BE2C (cell line): ENCODE measurements around the gene EEPD1.

ENCODE experiments used
- DNase-seq: peaks from one replicate; pipeline ENCODE4 v3.0.0-alpha.2; 2020
- H3K27me3 ChIP-seq: fragments of 250-450 bp; sonication (Bioruptor Pico); 2 replicates; pipeline ENCODE4 v1.5.1; 2020; ENCODE audit warnings: mild to moderate bottlenecking
- H3K36me3 ChIP-seq: fragments of 250-450 bp; sonication (Bioruptor Pico); 2 replicates; pipeline ENCODE4 v1.5.1; 2020; ENCODE audit warnings: mild to moderate bottlenecking
- H3K4me1 ChIP-seq: fragments of 250-450 bp; sonication (Bioruptor Pico); 2 replicates; pipeline ENCODE4 v1.5.1; 2020
- H3K4me3 ChIP-seq: 2 replicates; pipeline ENCODE4 v1.5.1; 2011; ENCODE audit warnings: low read depth, low read length
- H3K9me3 ChIP-seq: fragments of 250-450 bp; sonication (Bioruptor Pico); 2 replicates; pipeline ENCODE4 v1.5.1; 2020
- TF ChIP-seq, protein P1 (sequence below): IDR thresholded peaks from 2 replicates; pipeline ENCODE4 v1.5.1; 2012; ENCODE audit warnings: mild to moderate bottlenecking, low read depth, low read length

Gene EEPD1

DNA sequence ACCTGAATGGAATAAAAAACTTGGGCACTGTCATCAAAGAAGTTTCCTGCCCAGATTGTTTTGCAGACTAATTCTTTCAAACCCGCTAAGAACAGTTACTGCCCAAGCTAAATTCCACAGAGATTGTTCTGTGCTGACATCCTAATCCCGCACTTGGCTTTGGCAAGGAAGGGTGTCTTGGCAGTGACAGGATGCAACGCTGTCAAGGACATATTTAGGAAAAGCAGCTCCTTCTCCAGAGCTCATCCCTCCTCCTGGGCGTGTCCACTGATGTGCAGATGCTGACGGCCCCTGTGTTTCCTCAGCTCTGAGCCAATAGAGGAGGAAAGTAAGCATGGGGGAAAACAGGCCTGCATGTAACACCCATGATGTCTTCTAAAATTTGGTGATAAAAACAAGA is 74.2 kb downstream of the EEPD1 start:
- no peaks in the 10 kb centered on the region for H3K27me3 ChIP-seq
- no peaks in the 10 kb centered on the region for H3K9me3 ChIP-seq

DNA sequence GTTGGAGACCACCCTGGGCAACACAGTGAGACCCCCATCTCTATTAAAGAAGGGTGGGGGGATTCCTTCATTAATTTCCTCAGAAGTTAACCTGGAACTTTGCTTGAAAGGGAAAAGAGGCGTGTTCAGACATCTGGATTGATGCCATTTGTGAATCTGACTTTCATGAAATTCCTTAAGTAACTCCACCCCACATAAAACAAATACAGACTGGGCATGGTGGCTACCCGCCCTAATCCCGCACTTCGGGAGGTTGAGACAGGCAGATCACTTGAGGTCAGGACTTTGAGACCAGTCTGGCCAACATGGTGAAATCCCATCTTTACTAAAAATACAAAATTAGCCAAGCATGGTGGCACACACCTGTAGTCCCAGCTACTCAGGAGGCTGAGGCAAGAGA is 75.0 kb downstream of the EEPD1 start:
- TF ChIP-seq, protein P1, sequence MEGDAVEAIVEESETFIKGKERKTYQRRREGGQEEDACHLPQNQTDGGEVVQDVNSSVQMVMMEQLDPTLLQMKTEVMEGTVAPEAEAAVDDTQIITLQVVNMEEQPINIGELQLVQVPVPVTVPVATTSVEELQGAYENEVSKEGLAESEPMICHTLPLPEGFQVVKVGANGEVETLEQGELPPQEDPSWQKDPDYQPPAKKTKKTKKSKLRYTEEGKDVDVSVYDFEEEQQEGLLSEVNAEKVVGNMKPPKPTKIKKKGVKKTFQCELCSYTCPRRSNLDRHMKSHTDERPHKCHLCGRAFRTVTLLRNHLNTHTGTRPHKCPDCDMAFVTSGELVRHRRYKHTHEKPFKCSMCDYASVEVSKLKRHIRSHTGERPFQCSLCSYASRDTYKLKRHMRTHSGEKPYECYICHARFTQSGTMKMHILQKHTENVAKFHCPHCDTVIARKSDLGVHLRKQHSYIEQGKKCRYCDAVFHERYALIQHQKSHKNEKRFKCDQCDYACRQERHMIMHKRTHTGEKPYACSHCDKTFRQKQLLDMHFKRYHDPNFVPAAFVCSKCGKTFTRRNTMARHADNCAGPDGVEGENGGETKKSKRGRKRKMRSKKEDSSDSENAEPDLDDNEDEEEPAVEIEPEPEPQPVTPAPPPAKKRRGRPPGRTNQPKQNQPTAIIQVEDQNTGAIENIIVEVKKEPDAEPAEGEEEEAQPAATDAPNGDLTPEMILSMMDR, result no peak
- Histone ChIP-seq H3K4me3 (no peak overlapping the region), H3K9me3 (no peaks in the 10 kb centered on the region), H3K27me3 (no peaks in the 10 kb centered on the region), H3K36me3 (no peaks in the 10 kb centered on the region), H3K4me1 (no peaks in the 10 kb centered on the region; the same call in 1 of the 2 replicates)
- no peak for DNase-seq

More for the DNA sequence above, 74.2 kb downstream of the EEPD1 start:
- no peaks in the 10 kb centered on the region for H3K36me3 ChIP-seq
- no peak overlapping the region for H3K4me3 ChIP-seq
- no peaks in the 10 kb centered on the region; the same call in 1 of the 2 replicates for H3K4me1 ChIP-seq
- no peak for DNase-seq
- TF ChIP-seq, protein P1, result no peak

DNA sequence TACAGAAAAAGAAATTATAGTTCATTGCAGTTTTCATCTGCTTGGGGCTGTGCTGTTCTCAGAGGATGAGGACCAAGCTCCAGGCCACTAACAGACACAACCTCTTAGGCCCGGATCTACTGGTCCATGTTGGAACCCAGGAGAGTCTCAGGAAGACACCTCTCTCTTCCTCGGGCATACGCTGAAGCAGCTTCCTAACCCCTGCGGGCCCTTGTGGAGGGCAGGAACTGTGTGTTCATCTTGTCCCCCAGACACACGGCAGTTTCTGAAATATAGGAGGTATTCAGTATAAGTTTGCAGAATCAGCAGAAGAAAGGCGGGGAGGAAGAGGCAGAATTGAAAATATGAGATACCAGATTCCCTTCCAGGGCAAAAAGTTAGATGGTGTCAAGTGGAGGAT is 78.4 kb downstream of the EEPD1 start:
- H3K36me3 ChIP-seq, result no peaks in the 10 kb centered on the region
- H3K9me3 ChIP-seq, result no peaks in the 10 kb centered on the region
- H3K27me3 ChIP-seq, result no peaks in the 10 kb centered on the region
- no peak for DNase-seq
- TF ChIP-seq, protein P1, result no peak
- no peaks in the 10 kb centered on the region for H3K4me1 ChIP-seq
- H3K4me3 ChIP-seq, result no peak overlapping the region

DNA sequence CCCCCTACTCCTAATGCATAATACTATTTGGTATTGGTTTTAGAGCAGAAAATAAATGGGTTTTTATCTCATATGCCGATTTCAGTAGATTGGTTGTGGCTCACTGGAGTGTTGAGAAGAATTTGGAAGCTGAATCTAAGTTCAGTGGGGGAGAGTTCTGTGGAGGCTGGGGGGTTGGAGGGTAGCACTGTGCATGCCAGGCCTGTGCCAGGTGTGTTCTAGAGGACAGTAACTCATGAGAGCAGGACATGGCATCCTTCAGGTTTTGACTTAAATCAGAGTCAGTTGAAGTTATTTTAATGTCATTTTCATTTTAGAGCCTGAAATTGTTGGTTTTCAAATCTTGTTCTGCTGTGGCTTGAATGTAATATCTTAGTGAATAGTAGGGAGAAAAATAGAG is 79.5 kb downstream of the EEPD1 start:
- TF ChIP-seq, protein P1, result no peak
- Histone ChIP-seq H3K9me3 (no peaks in the 10 kb centered on the region), H3K27me3 (no peaks in the 10 kb centered on the region), H3K4me1 (no peaks in the 10 kb centered on the region), H3K4me3 (no peak overlapping the region), H3K36me3 (no peaks in the 10 kb centered on the region)
- DNase-seq, result no peak

DNA sequence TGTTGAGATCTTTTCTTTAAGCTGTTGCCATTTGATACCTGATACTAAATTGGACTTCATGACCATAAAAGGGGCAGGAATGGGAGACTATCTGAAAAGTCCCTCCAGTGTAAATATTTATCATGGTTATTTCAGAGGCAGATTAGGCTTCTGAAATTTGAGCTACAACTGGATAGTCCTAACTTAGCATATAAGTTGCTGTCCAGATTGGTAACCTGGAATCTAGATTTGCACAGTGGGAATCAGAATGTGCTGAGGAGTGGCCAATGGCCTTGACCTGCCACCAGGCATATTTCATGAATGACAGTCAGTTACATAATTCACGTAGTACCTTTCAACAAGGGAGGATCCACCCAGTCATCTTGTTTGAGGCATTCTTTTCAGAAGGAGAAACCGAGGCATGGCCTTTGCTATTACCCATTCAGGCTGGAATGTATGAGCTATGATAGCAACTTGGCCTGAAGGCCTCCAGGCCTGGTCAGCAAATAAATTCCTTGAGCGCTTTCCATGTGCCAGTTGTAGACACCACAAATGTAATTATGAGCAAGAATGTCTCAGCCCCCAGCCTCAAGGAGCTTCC is 80.0 kb downstream of the EEPD1 start:
- DNase-seq, result no peak
- no peak overlapping the region for H3K4me3 ChIP-seq
- no peaks in the 10 kb centered on the region for H3K36me3 ChIP-seq
- no peaks in the 10 kb centered on the region for H3K4me1 ChIP-seq
- H3K9me3 ChIP-seq, result no peaks in the 10 kb centered on the region
- H3K27me3 ChIP-seq, result no peaks in the 10 kb centered on the region
- TF ChIP-seq, protein P1, result no peak

DNA sequence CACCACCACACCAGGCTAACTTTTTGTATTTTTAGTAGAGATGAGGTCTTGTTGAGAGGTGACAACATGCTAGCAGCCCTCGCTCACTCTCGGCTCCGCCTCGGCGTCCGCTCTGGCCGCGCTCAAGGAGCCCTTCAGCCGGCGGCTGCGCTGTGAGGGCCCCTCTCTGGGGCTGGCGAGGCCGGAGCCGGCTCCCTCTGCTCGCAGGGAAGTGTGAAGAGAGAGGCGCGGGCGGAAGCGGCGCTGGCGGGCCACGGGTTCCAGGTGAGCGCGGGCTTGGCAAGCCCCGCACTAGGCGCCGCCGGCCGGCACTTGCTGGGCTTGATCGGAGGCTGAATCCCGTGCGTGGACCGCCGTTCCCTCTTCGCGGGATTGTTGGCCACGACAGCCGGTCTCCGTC is 83.0 kb downstream of the EEPD1 start:
- Histone ChIP-seq H3K36me3 (no peaks in the 10 kb centered on the region), H3K4me3 (no peak overlapping the region), H3K9me3 (peaks cover 2% of the 10 kb centered on the region; the same call in 1 of the 2 replicates), H3K4me1 (no peaks in the 10 kb centered on the region), H3K27me3 (no peaks in the 10 kb centered on the region)
- DNase-seq, result no peak
- TF ChIP-seq, protein P1, result no peak
